DMS153 (cell line): ENCODE data around the gene CEPT1.

Experiments
- DNase-seq: peaks from one replicate; lab custom pipeline; 2025; lab: John Stamatoyannopoulos, UW

Gene CEPT1

DNA sequence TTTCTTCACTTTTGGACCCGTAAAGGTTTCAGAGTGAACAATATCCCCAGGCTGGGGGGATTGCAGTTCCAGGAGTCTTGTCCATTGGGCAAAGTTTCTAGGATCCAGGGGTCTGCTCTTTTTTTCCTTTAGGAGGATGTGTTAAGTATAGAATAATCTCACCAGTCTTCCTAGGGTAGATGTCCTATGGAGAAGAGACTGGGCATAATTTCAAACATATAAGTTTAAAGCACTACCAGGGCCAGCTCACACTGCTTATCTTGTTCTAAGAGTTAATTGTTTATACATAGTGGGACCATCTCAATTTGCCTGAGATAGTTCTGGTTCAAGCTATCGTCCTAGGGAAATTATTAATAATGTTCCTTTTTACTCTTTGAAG is 88.7 kb downstream of the CEPT1 start:
- DNase-seq = no peak

DNA sequence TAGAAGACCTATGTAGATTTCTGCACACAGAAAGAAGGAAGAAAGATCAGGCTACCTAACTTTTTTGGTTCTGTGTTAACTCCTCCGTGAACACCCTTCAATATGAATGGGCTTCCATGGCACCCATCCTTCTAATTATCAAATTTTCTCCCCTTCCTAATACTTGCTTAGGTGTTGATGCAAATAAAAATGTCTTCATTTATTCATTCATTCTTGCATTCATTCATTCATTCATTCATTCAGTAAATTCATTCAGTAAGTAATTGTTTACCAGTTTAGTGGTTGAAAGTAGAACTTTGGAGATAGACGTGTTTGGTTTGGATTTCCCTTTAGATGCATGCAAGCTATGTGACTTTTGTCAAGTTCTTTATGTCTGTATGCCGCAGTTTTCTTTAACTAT is 92.1 kb downstream of the CEPT1 start:
- no peak for DNase-seq

DNA sequence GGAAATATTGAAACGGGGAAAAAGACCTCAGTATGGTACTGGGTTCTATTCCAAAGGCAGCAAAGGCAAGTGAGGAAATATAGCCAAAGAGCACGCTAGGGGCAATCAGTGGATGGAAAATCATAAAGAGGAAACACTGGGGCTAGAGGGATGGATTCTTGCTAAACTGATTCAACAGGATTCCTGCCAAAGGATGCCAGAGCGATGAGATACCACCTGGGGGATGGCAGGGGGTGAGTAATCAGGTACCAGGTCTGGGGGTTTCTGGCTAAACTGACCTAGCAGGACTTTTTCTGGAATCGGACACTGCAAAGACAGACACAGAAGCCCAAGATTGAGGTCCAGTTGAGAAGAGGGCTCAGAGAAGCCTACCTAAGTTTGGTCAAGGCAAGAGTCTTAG is 94.2 kb downstream of the CEPT1 start:
- DNase-seq = no peak
